HepG2 (cell line): ENCODE results near the gene TMEM134. TPM values are rescaled to one million over a fixed set of nuclear protein-coding genes. Genes with fewer than 3 reads are reported as not detected.

Experiments
- ATF1 ChIP-seq: IDR thresholded peaks from 2 replicates; pipeline ENCODE4 v1.6.1; 2016; ENCODE audit warnings: mild to moderate bottlenecking, control low read depth
- KAT7 ChIP-seq: IDR thresholded peaks from 2 replicates; pipeline ENCODE4 v1.6.1; 2018; ENCODE audit warnings: borderline replicate concordance, missing compliant biosample characterization
- NCOR1 ChIP-seq: fragments of 200-600 bp; sonication (generic); IDR thresholded peaks from 2 replicates; pipeline ENCODE4 v1.7.0; 2017; ENCODE audit warnings: antibody characterized with exemption, low read length, borderline replicate concordance
- NFE2L1 ChIP-seq: sonication (generic); formaldehyde crosslinking; IDR thresholded peaks from 2 replicates; pipeline ENCODE4 v1.4.0; 2020; ENCODE audit warnings: missing genetic modification reagents, mild to moderate bottlenecking, borderline replicate concordance
- ONECUT2 ChIP-seq: sonication (generic); formaldehyde crosslinking; IDR thresholded peaks from 2 replicates; pipeline ENCODE4 v1.4.0; 2020; ENCODE audit warnings: missing genetic modification reagents
- PHF5A ChIP-seq: IDR thresholded peaks from one replicate; pipeline ENCODE4 v1.6.1; 2018; ENCODE audit warnings: low read depth, missing genetic modification reagents; ENCODE audit not compliant: unreplicated experiment
- REL ChIP-seq: sonication (generic); formaldehyde crosslinking; conservative IDR thresholded peaks from 2 replicates; pipeline ENCODE4 v1.8.0; 2022; ENCODE audit warnings: mild to moderate bottlenecking, missing genetic modification reagents, moderate library complexity
- RFX1 ChIP-seq: fragments of 450-650 bp; IDR thresholded peaks from 2 replicates; pipeline ENCODE4 v1.6.1; 2017
- ZBTB3 ChIP-seq: sonication (generic); formaldehyde crosslinking; IDR thresholded peaks from 2 replicates; pipeline ENCODE4 v1.4.0; 2020; ENCODE audit warnings: low read depth, mild to moderate bottlenecking, moderate library complexity, missing genetic modification reagents, borderline replicate concordance
- ZBTB7A ChIP-seq: sonication (generic); formaldehyde crosslinking; IDR thresholded peaks from 2 replicates; pipeline ENCODE4 v1.8.0; 2022; ENCODE audit warnings: mild to moderate bottlenecking, missing genetic modification reagents
- ZFP36L2 ChIP-seq: sonication (generic); formaldehyde crosslinking; IDR thresholded peaks from 2 replicates; pipeline ENCODE4 v1.4.0; 2020; ENCODE audit warnings: missing genetic modification reagents
- ZFP91 ChIP-seq: sonication (generic); formaldehyde crosslinking; IDR thresholded peaks from 2 replicates; pipeline ENCODE4 v1.9.0; 2022; ENCODE audit warnings: missing genetic modification reagents, mild to moderate bottlenecking, borderline replicate concordance
- ZNF101 ChIP-seq: sonication (generic); formaldehyde crosslinking; IDR thresholded peaks from 2 replicates; pipeline ENCODE4 v1.4.0; 2020; ENCODE audit warnings: mild to moderate bottlenecking, low read depth, missing genetic modification reagents, borderline replicate concordance
- ZNF17 ChIP-seq: sonication (generic); formaldehyde crosslinking; IDR thresholded peaks from 2 replicates; pipeline ENCODE4 v1.5.0; 2020; ENCODE audit warnings: mild to moderate bottlenecking, missing genetic modification reagents
- ZNF737 ChIP-seq: sonication (generic); formaldehyde crosslinking; IDR thresholded peaks from 2 replicates; pipeline ENCODE4 v1.5.0; 2020; ENCODE audit warnings: missing genetic modification reagents, mild to moderate bottlenecking, borderline replicate concordance
- ZNF75D ChIP-seq: sonication (generic); formaldehyde crosslinking; IDR thresholded peaks from 2 replicates; pipeline ENCODE4 v1.8.1; 2023; ENCODE audit warnings: missing genetic modification reagents, mild to moderate bottlenecking, borderline replicate concordance
- polyA plus RNA-seq, 8 experiments: library from polyadenylated mRNA; depleted of rRNA in 3 of 8; stranded (reverse) in 7 of 8; unstranded in 1 of 8; fragments of >200 nt; fragmentation: Illumina TruSeq in 4 of 8; extraction: Trizol in 4 of 8; gene quantifications; 2 replicates each; pipeline versions ENCODE4 v1.2.1 to v1.2.3, GENCODE V29; 2011 to 2016; ENCODE audit warnings: low read depth in 4 of 8, missing spikeins in 1 of 8, mixed read lengths in 1 of 8; ENCODE audit not compliant: insufficient read depth in 1 of 8
- total RNA-seq, 5 experiments: library from RNA; depleted of rRNA; stranded (reverse); fragments of >200 nt; fragmentation: Illumina TruSeq; extraction: Trizol; gene quantifications; 2 replicates each; pipeline ENCODE4 v1.2.3, GENCODE V29; 2016; ENCODE audit warnings: low read depth in 1 of 5
- TF ChIP-seq, protein P1 (sequence below), 2 experiments: sonication (generic) in 1 of 2; formaldehyde crosslinking in 1 of 2; IDR thresholded peaks; 2 replicates each; pipeline versions ENCODE4 v1.6.1 to v1.9.0; 2014 to 2022; ENCODE audit warnings: antibody characterized with exemption in 1 of 2, borderline replicate concordance in 1 of 2, inconsistent platforms in 1 of 2, low read depth in 1 of 2, missing genetic modification reagents in 1 of 2
- TF ChIP-seq, protein P2 (sequence below): sonication (generic); formaldehyde crosslinking; IDR thresholded peaks from 2 replicates; pipeline ENCODE4 v1.4.0; 2020; ENCODE audit warnings: missing genetic modification reagents, mild to moderate bottlenecking, borderline replicate concordance

TMEM134 gene
- total and polyA plus RNA-seq, 2 of the 13 experiments (the other 11 are each of a cell fraction or from before 2014, with no cell fraction given): 6.9 to 26.9 TPM

GRCh38 chr11:67468759-67469507 lies at the start of gene TMEM134 (continued):
- TF ChIP-seq, protein P1, sequence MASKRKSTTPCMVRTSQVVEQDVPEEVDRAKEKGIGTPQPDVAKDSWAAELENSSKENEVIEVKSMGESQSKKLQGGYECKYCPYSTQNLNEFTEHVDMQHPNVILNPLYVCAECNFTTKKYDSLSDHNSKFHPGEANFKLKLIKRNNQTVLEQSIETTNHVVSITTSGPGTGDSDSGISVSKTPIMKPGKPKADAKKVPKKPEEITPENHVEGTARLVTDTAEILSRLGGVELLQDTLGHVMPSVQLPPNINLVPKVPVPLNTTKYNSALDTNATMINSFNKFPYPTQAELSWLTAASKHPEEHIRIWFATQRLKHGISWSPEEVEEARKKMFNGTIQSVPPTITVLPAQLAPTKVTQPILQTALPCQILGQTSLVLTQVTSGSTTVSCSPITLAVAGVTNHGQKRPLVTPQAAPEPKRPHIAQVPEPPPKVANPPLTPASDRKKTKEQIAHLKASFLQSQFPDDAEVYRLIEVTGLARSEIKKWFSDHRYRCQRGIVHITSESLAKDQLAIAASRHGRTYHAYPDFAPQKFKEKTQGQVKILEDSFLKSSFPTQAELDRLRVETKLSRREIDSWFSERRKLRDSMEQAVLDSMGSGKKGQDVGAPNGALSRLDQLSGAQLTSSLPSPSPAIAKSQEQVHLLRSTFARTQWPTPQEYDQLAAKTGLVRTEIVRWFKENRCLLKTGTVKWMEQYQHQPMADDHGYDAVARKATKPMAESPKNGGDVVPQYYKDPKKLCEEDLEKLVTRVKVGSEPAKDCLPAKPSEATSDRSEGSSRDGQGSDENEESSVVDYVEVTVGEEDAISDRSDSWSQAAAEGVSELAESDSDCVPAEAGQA (IDR thresholded peaks at IDR 0.05; ENCODE audit: low read depth): no peak; the same call in 1 of the 2 replicates
- TF ChIP-seq, protein P1 (CRISPR knock-in tag; IDR thresholded peaks at IDR 0.05; ENCODE audit: borderline replicate concordance): no peak
- TF ChIP-seq ZFP36L2 (CRISPR knock-in tag) (no peak), RFX1 (no peak), ONECUT2 (CRISPR knock-in tag) (no peak), ZNF101 (CRISPR knock-in tag) (no peak), ZFP91 (CRISPR knock-in tag) (peak; percentile 58; the same call in 1 of the 2 replicates), NCOR1 (no peak), ZBTB7A (peak; percentile 94), NFE2L1 (CRISPR knock-in tag) (no peak), KAT7 (CRISPR knock-in tag) (no peak), ZNF737 (no peak), REL (CRISPR knock-in tag) (no peak), ZBTB3 (CRISPR knock-in tag) (no peak), PHF5A (CRISPR knock-in tag) (no peak), ZNF75D (no peak), ZNF17 (CRISPR knock-in tag) (no peak), ATF1 (CRISPR knock-in tag) (no peak)
- TF ChIP-seq, protein P2, sequence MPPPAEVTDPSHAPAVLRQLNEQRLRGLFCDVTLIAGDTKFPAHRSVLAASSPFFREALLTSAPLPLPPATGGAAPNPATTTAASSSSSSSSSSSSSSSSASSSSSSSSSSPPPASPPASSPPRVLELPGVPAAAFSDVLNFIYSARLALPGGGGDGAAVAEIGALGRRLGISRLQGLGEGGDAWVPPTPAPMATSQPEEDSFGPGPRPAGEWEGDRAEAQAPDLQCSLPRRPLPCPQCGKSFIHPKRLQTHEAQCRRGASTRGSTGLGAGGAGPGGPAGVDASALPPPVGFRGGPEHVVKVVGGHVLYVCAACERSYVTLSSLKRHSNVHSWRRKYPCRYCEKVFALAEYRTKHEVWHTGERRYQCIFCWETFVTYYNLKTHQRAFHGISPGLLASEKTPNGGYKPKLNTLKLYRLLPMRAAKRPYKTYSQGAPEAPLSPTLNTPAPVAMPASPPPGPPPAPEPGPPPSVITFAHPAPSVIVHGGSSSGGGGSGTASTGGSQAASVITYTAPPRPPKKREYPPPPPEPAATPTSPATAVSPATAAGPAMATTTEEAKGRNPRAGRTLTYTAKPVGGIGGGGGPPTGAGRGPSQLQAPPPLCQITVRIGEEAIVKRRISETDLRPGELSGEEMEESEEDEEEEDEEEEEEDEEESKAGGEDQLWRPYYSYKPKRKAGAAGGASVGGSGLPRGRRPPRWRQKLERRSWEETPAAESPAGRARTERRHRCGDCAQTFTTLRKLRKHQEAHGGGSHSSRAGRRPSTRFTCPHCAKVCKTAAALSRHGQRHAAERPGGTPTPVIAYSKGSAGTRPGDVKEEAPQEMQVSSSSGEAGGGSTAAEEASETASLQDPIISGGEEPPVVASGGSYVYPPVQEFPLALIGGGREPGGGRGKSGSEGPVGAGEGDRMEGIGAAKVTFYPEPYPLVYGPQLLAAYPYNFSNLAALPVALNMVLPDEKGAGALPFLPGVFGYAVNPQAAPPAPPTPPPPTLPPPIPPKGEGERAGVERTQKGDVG (CRISPR knock-in tag): no peak
